Measurements from ENCODE around the gene CLNK.

The CLNK gene

DNA sequence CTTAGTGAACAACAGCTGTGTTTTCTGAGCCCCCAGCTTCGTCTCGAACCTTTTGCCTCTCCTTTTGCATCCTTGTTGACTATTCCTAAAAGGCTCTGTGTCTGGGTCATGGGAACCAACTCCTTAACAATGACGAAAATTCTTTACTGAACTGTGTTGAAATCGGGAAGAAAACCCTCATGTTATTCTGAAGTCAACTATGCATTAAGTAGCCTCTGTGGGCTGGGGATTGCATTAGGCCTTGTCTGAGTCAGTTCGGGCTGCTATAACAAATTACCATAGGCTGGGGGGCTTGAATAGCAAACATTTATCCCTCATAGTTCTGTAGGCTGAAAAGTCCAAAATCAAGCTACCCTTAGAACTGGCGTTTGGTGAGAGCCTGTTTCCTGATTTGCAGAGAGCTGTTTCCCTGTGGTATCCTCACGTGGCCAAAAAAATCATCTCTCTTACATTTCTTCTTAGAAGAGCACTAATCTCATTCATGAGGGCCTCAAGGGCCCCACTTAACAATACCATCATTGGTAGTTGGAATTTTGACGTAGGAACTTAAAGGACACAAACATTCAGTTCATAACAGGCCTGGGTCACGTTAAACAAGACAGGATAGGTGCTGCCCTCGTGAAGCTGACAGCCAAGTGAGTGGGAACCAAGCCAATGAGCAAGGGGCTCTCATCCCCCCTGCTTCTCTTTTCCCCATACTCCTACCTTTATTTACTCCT lies 75.9 kb downstream of the CLNK start:
- no peak for DNase-seq (ENCODE audit: low read depth in 2 of 2)

DNA sequence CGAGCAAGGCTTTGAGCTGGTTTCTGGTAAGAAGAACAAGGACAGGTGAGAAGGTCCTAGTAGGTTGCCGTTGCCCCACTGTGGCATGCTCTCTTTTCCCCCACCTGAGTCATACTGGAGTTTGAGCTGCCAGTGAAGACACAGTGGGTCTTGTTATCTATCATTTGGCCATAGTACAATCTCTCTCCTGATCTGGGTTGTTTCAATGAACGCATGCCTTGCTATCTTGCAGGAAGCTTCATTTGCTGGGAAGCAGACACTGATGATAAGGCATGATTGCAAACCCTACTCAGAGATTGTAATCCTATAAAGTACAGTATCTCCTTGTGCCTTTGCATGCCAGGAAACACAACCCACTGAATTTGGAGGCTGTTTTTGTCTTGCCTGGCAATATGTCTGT lies 77.4 kb downstream of the CLNK start:
- no peak for DNase-seq (ENCODE audit: low read depth in 2 of 2)

DNA sequence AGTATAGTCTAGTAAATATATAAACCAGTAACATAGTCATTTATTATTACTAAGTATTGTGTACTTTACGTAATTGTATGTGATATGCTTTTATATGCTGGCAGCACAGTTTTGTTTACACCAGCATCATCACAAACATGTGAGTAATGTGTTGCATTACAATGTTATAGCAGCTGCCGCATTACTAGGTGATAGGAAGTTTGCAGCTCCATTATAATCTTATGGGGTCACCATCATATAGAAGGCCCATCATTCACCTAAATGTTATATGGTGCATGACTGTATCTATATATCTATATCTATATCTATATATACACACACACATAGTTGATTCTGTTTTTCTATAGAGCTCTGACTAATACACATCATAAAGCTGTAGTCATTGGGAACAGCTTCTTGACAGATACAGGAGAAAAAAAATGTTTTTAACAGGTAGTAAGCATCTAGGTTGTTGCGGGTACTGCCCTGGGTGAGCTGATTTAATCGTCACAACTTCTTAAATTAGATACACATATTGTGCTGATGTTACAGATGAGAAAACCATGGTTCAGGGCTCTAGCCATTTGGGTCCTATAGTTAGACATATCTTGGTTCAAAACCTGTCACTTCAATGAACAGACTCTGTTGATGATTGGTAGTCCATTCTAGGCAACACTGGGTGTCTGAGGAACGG lies 77.9 kb downstream of the CLNK start:
- DNase-seq (ENCODE audit: low read depth in 2 of 2), result no peak

DNA sequence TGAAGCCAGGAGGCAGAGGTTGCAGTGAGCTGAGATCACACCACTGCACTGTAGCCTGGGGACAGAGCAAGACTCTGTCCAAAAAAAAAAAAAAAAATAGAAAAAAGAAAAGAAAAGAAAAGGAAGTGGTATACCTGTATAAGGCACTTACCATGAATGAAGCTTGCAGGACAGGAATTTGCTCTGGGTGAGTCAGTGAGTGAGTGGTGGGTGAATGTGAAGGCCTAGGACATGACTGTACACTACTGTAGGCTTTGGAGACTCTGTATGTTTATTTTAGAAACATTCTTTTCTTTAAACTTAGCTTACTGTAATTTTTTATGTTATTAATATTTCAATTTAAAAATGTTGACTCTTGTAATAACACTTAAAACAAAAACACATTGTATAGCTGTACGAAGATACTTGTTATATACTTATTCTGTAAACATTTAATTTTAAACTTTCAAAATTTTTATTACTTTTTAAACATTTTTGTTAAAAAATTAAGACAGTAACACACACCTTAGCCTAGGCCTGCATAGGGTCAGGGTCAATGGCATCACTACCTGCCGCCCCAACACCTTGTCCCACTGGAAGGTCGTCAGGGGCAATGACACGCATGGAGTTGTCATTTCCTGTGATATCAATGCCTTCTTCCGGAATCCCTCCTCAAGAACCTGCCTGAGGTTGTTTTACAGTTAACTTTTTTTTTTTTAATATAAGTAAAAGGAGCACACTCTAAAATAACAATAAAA lies 78.7 kb downstream of the CLNK start:
- DNase-seq (ENCODE audit: low read depth in 2 of 2), result no peak

DNA sequence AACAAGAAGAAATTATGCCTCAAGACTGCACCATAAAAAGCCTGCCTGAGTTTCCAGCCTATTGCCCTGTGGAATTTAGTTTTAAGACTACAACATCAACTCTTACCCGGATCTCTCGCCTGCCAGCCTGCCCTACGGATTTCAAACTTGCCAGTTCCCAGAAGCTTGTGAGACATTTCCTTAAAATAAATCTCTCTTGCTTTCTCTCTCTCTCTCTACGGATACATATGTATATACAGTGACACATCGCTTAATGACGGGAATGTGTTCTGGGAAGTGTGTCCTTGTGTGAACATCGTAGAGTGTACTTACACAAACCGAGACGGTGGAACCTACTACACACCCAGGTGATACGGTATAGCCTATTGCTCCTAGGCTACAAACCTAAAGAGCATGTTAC lies 79.5 kb downstream of the CLNK start:
- no peak for DNase-seq (ENCODE audit: low read depth in 2 of 2)

DNA sequence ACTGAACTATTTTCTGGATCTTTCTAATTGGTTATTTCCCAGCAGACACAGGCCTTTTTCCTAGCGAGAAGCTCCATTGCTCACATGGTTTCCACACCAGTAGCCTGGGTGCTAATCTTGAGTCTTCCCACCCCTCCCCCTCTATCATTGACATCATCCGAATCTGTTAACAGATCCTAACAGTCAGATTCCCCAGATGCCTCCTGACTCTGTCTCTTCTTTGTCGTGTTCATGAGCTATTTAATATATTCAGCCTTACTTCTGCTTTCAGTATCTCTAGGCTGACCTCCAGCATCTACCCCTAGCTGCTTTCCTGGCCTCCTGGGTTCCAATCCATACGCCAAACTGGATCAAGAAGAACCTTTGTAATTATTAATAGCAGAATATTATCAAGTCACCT lies 85.0 kb downstream of the CLNK start:
- DNase-seq (ENCODE audit: low read depth in 2 of 2), result no peak

DNA sequence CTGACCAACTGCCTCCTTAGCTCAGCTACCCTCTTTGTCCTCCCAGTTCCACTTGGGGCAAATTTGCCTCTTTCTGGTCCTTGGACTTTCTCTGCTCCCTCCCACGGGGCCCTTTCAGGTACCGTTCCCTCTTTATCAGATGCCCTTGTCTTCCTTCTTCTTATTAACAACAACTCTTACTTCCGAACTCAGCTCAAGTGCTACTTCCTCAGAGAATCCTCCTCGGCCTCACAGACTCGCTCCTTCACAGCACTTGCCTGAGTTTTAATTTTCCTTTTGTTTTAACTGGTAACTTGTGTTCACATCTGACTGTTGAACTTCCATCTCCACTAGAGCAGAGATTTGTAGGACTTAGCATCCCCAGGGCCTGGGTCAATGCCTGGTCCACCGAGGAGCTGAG lies 85.7 kb downstream of the CLNK start:
- DNase-seq (ENCODE audit: low read depth in 2 of 2), result no peak

DNA sequence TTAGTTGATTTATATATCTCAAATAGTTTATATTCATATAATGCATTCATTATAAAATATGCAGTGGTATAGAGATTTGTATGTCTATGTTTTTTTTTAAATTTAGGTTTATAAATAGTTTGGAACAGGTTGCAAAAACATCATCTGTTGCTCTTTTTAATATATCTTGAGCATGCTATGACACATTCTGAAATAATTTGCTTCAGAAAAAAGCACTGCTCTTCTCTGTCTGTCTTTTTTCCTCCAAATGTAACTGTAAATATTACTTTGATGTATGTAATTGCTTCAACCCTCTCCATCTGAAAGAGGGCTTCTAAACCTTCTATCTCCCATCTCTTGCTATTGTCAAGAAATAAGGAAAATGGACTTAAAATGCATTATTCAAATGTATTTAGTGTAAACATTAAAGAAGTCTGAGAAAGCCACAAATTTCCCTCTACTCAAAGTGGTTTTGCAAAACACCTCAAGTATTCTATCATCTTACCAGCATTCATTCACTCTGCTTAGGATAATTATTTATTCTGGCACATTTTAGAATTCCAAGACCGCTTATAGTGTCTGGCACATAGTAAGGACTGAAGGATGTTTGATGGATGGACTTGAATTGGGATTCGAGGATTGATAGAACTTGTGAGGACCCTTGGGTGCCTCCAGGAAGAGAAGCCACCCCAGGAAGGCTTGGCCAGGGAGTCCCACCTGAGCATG lies 87.8 kb downstream of the CLNK start:
- no peak for DNase-seq (ENCODE audit: low read depth in 2 of 2)

DNA sequence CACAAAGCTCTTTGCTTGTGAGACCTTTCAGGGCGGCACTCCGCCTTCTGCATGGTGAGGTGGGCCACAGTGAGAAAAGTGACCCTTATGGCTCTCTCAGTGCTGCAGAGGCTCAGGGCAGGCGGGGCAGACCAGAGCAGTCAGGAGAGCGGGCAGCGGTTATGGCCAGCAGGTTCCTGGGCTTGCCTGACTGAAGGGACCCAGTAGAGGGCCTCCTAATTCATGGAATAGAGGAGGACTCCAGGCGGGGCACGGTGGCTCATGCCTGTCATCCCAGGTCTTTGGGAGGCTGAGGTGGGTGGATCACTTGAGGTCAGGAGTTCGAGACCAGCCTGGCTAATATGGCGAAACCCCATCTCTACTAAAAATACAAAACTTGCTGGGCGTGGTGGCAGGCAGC lies 91.4 kb downstream of the CLNK start:
- no peak for DNase-seq (ENCODE audit: low read depth in 2 of 2)

DNA sequence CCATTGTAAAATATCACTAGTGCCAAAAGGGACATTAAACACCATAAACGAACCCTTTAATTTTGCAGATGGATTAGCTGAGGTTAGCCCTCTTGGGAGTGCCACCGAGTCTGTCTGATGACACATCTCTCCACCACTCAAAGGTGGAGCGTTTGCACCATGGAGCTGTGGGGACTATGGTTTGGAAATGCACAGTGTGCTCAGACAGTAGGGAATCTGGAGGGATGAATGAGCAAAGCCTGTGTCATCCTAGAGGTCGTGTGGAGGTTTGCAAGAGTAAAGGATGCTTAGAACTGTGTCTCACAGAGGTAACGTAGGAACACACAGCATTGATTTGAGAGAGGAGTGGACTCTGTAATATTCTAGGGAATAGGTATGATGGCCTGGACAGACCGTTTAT lies 93.7 kb downstream of the CLNK start:
- no peak for DNase-seq (ENCODE audit: low read depth in 2 of 2)

DNA sequence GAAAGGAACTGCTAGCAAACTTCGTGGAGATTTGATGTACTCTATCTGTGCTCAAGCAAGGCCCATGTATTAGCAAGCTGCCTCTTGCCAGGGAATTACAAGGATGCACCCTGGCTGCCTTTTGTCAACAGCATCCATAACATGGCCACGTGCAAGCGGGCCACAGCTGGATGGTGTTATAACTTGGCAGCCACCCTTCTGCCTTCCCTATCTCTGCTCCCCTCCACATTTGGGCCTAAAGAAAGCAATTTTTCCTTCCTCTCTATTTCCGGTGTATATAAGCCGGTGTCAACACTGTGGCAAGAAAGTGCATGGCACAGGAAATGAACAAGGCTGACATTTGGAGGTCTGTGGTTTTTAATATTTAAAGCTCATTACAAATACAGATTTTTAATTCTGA lies 94.8 kb downstream of the CLNK start:
- DNase-seq (ENCODE audit: low read depth in 2 of 2), result no peak

DNA sequence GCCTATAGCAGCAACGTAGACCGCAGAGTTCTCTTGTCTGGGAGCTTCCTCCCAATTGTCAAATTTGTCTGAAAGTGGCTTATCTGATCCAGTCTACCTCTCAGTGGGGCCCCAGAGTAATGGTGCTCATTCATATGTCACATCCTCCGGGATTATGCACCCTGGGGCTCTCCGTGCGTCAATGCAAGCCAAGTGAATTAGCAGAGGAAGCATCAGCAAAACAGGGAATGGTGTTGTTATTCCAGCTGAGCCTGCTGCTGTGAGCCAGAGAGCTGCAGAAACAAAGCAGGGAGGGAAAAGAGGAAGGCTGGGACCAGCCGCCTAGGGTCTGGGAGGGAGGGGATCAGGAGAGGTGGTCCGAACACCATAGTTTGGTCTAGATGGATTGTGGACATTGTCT lies 95.2 kb downstream of the CLNK start:
- DNase-seq (ENCODE audit: low read depth in 2 of 2), result no peak

DNA sequence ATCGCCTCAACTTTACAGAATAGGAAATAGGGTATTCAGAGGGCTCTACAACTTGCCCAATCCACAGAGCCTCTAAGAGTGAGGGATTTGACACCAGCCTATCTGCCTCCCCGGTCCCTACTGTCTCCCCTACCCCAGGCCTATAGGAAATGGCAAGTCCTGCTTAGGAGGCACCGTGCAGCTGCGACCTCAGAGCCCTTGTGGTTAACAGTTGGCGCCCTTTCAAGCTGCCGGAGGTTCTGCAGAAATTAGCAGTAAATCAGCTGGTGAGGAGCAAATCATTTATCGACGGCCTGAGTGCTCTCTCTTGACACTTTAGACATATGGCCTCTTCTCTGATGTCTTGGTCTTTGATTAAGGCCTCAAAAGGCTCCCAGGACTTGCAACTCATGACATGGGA lies 96.9 kb downstream of the CLNK start:
- peak; percentile 4 to 5 for DNase-seq (ENCODE audit: low read depth in 2 of 2)

DNA sequence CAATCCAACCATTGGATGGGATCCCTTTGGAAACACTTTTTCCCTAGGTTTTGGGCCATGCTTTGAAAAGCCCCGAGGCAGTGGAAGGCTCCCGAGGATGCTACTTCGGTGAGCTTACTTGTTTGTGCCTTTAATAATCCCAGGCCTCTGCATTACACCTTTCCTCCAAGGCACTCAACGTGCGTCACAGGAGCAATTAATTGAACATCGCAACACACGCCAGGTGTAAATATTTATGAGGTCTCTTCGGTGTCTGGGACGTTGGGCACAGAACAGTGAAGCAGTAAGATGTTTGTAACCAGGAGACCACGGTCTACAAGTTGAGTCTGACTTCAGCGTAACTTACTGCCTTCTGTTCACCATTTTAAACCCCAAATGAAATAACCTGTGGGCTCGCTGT lies 97.3 kb downstream of the CLNK start:
- DNase-seq (ENCODE audit: low read depth in 2 of 2), result no peak

DNA sequence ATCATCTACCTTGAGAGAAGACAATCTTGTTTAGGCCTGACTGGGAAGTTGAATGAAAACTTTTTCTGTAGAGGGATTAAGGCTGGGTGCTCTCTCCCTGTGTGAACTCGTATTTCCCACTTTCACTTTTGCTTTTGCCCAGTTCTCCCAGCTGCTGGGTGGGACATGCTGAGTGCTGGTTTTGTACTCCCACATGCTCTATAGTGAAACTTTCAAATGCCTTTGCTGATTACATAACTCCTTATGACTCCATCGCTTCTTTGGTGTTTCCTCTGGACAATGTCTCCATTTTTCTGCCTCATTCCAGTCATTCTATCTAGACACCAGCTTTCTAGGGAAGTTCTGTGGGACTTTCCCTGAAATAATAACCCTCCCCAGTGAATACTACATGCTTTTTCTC lies 100.5 kb downstream of the CLNK start:
- no peak for DNase-seq (ENCODE audit: low read depth in 2 of 2)

DNA sequence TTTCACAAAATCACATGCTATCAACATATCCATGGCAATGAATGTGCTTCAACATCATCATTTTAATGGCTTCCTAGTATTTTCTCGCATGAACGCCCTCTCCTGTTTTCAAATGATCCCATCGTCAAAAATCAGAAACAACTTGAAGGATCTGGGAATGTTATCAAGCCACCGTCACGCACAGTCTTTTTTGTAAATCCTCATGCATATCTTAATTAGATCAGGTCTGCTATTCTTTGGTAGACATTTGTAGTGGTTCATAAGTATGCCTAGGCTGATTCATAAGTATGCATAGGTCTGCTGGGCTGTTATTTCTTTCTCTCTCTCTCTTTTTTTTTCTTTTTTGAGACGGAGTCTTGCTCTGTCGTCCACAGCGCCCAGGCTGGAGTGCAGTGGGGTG lies 101.6 kb downstream of the CLNK start:
- DNase-seq (ENCODE audit: low read depth in 2 of 2), result no peak

DNA sequence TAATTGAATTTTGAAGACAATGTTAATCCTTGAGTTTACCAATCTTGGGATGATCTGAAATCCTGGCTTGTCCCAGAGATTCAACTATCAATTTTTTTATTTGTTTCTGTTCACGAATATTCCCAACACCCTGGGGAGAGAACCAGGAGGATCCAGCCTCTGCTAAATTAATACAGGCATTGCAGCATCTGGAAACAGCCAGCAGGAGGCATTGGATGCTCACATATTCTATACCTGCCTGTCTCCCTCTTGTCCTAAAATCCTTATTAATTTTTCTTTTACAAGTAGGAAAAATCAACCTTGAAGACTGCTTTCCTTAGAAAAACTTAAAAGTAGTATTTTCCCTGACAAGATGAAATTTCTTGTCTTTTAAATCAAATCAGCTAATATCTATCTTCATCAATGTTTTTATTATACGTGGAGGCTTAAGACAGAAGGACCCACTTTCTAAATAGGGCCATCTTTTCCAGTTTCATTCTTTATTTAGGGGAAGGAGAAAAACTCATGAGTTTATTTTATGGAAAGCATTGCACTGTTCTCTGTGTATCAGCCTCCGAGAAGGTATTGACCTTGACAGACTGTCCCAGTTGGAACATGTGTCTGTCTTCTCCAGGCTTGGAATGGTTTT lies 102.4 kb downstream of the CLNK start:
- DNase-seq (ENCODE audit: low read depth in 2 of 2), result no peak

DNA sequence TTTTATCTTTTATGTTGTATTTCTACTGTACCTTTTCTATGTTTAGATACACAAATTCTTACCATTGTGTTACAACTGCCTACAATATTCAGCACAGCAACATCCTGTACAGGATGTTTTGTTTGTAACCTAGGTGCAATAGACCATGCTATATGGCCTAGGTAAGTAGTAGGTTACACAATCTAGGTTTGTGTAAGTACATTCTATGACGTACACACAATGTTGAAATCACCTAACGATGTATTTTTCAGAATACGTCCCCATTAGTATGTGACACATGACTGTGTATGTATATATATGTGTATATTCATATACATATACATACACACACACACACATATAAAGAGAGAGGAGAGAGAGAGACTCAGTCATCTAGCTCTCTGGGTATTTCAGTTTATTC lies 103.5 kb downstream of the CLNK start:
- no peak for DNase-seq (ENCODE audit: low read depth in 2 of 2)

DNA sequence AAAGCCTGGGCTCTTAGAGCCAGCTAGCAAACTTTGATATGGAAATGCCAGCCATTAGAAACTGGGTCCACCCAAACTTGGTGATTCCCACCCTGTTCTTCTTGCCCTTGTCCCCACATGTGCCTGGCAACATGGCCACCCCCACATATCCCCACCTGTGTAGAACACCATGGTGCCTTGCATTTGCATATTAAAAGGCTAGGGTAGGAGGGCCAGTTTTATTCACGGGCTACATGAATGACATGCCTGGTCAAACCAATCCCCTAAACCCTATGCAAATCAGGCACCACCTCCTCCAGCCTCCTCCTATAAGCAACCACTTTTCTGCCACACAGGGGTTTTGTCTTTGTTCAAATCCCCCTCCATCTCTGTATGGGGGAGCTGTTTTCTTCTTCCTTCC lies 104.9 kb downstream of the CLNK start:
- no peak for DNase-seq (ENCODE audit: low read depth in 2 of 2)

DNA sequence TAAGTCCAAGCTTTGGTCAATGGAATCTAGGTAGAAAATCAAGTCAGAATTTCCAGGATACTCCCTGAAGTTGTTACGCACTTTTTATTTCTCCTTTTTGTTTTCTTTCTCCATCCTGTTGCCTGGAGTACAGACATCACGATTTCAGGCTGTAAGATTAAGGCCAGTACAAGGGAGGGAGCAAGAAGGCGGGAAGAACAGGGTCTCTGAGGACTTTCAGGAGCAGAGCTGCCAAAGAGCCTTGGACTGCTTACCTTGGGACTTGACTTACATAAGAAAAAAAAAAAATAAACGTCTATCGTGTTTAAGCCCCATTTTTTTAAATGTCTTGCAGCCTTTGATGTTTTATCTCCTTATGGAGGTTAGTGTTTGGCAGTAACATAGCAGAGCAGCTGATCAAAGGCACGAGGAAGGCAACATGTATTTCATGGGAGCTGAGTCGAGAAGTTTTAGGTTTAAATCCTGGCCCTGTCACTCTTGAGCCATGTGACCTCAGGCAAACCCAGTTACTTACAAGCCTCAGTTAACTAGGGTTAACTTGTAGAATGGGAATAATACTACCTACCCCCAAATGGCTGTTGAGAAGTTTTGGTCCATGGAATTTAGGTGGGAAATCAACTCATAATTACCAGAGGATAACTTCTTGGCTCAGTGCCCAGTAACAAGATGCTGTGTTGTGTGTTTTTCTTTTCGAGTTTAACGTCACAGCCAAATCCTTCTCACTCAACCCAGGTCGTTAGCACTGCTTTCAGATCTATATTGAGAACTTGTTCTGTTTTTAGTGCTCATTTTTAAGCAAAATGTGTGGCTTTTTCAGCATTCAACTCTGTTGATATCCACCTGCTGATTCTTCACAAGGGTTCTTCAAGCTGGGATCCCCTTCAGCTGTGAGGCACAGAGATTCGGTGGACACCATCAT lies 106.8 kb downstream of the CLNK start:
- DNase-seq (ENCODE audit: low read depth in 2 of 2), result no peak

DNA sequence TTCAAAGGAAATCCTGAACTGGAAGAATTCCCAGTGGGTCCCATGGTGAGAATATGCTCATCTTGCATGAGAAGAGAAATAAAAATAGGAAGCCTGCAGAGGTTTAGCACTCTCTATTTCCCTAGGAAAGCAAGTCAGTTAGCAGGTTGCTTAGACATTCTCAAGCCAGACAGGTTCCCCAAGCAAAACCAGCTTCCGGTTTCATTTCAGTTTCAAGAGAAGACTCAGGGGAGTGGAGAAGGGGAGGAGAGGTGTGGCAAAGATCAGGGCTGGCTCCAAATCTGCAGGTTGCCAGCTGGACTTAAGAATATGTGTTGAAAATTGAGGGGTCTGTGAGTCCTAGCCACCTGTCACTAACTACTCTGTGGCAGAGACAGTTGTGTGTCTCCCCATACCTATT lies 107.5 kb downstream of the CLNK start:
- DNase-seq (ENCODE audit: low read depth in 2 of 2), result no peak
